GM12865 (cell line): ENCODE measurements around the gene PCCA.
A peak's percentile ranks its signal among the peaks of the same experiment; 100 is the strongest.

Source experiments
- DNase-seq: peaks from one replicate; pipeline ENCODE4 v3.0.0; 2010; ENCODE audit warnings: low read depth
- H3K4me3 ChIP-seq: 2 replicates; pipeline ENCODE4 v1.5.1; 2011; ENCODE audit warnings: mild to moderate bottlenecking, low read depth, low read length, control low read depth
- CTCF ChIP-seq: IDR thresholded peaks from 2 replicates; pipeline ENCODE4 v1.5.1; 2011; ENCODE audit warnings: low read length, control low read depth, low read depth, inconsistent platforms; ENCODE audit not compliant: insufficient read depth; ENCODE audit errors: missing control alignments

The PCCA gene

DNA sequence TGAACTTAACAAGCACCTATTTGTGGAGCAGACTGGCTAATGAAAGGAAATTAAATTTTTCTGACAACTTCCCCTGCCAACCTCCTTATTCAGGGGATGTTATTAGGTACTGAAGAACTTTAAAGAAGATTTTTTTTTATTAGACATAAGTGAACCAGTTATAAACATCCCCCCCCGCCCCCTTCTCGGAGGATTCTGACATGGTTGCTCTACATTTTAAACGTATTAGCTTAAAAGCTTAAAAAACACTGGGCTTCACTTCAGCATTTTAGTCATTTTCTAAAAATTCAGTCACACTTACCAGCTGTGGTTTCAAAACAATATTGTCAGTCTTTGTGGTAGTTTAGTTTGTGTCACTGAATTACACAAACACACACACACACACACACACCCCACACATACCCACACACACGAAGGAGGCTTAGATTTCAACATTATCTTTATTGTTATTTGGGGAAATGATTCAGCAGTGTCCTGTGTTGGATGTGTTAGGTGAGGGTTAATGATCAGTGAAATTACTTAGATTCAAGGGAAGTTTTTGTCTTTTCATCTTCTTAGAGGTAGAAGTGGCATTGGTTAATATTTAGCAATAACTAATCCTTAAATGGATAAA is 145.7 kb downstream of the PCCA start:
- no peak for TF ChIP-seq CTCF
- H3K4me3 ChIP-seq = no peak overlapping the region
- DNase-seq = no peak

DNA sequence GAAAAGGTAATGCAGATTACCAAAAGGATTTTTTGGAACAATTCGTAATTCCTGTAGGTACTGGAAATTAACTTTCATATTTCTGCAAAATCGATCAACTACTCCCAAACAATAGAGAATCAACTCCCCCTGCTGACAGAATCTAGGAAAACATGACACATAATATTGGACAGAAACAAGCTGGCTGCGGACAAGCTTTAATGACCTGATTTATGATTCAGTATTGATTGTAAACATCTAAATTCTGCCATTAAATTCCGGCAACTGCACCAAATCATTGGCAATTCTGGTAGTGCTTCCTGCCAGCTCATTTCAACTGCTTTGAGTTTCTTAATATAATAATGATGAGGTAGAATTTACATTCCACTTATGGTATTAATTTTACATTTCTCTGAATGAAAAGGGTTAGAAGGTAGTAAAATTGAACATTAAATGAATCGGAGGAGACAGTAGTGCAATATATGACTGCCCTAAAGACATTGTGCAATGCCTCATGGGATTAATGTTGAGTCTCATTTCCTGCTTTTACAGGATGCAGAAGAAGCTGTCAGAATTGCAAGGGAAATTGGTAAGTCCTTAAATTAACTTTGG is 146.5 kb downstream of the PCCA start:
- no peak overlapping the region for H3K4me3 ChIP-seq
- peak; percentile 40 for TF ChIP-seq CTCF
- DNase-seq = peak; percentile 57

GRCh38 chr13:100240109-100240779 is 151.4 kb downstream of the PCCA start:
- TF ChIP-seq CTCF = no peak
- DNase-seq = no peak
- no peak overlapping the region for H3K4me3 ChIP-seq

GRCh38 chr13:100244431-100244830 is 155.5 kb downstream of the PCCA start:
- H3K4me3 ChIP-seq = no peak overlapping the region
- no peak for TF ChIP-seq CTCF

GRCh38 chr13:100245104-100245503 is 156.2 kb downstream of the PCCA start:
- no peak for DNase-seq

More at GRCh38 chr13:100244431-100244830, 155.5 kb downstream of the PCCA start:
- DNase-seq = no peak

DNA sequence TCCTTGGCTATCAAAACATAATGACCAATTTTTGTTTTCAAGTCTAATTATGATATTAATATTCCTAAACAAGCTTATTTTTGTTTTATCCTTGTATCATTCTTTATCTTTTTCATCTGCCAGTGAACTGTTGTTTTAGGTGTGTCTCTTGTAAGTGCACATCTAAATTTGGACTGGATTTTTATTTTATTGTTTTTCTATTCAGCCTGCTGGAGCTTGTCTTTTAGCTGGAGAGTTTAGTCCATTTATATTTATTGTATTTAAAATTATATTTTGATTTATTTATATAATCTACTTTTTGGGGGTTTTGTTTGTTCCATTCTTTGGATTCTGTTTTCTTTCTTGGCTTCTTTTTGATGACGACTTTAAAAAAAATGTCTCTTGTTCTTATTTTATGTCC is 159.0 kb downstream of the PCCA start:
- TF ChIP-seq CTCF = no peak
- DNase-seq = no peak

More at GRCh38 chr13:100245104-100245503, 156.2 kb downstream of the PCCA start:
- no peak overlapping the region for H3K4me3 ChIP-seq
- no peak for TF ChIP-seq CTCF

DNA sequence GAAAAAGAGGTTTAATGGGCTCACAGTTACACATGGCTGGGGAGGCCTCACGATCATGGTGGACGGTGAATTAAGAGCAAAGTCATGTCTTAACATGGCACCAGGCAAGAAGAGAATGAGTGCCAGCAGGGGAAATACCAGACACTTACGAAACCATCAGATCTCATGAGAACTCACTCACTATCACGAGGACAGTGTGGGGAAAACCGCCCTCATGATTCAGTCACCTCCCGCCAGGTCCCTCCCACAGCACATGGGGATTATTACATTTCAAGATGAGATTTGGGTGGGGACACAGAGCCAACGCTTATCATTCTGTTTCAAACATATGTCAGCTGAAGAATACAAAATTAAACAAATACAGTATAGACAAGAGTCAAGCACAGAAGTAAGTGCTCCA is 165.1 kb downstream of the PCCA start:
- no peak overlapping the region for H3K4me3 ChIP-seq
- no peak for TF ChIP-seq CTCF
- DNase-seq = no peak

More for the DNA sequence above, 159.0 kb downstream of the PCCA start:
- H3K4me3 ChIP-seq = no peak overlapping the region
